MCF 10A (cell line): Measurements from ENCODE around the gene BCL2L11. TPM values are rescaled to one million over a fixed set of nuclear protein-coding genes. Genes with fewer than 3 reads are reported as not detected.

Source experiments
- BruUV-seq: library from RNA; stranded (reverse); fragments of 400-500 nt; replicated peaks from 2 replicates; lab custom pipeline; 2021; lab: Mats Ljungman, UMichigan
- CTCF ChIA-PET: fragments of 300-600 bp; sonication (Branson Sonifier 250); formaldehyde crosslinking; extraction: SDS; loops from one replicate; lab custom pipeline; 2021; ENCODE audit warnings: antibody characterized with exemption, inconsistent platforms; lab: Yijun Ruan, JAX
- POLR2A ChIA-PET: fragments of 300-600, 350-650 bp; sonication (Branson Sonifier 250); formaldehyde crosslinking; extraction: SDS; loops from one replicate; lab custom pipeline; 2020; ENCODE audit warnings: antibody characterized with exemption, inconsistent platforms; lab: Yijun Ruan, JAX
- DNase-seq: peaks from one replicate; pipeline ENCODE4 v3.0.0-alpha.2; 2018; ENCODE audit not compliant: unreplicated experiment
- H3K27ac Mint-ChIP-seq: one replicate; pipeline ENCODE4 v1.8.0; 2022; ENCODE audit warnings: mild to moderate bottlenecking, low read depth, mixed read lengths; ENCODE audit not compliant: unreplicated experiment
- H3K27me3 Mint-ChIP-seq: one replicate; pipeline ENCODE4 v1.8.0; 2022; ENCODE audit warnings: mixed read lengths; ENCODE audit not compliant: insufficient read depth, unreplicated experiment
- H3K36me3 Mint-ChIP-seq: one replicate; pipeline ENCODE4 v1.8.0; 2022; ENCODE audit warnings: mild to moderate bottlenecking, moderate library complexity, mixed read lengths; ENCODE audit not compliant: insufficient read depth, unreplicated experiment
- H3K4me1 Mint-ChIP-seq: one replicate; pipeline ENCODE4 v1.8.0; 2022; ENCODE audit warnings: mixed read lengths; ENCODE audit not compliant: insufficient read depth, unreplicated experiment
- H3K4me3 Mint-ChIP-seq: one replicate; pipeline ENCODE4 v1.8.0; 2022; ENCODE audit warnings: mild to moderate bottlenecking, moderate library complexity, mixed read lengths; ENCODE audit not compliant: unreplicated experiment
- H3K9me3 Mint-ChIP-seq: one replicate; pipeline ENCODE4 v1.8.0; 2022; ENCODE audit warnings: mixed read lengths; ENCODE audit not compliant: unreplicated experiment
- intact Hi-C: fragments of 100-400 bp; cut with micrococcal nuclease; formaldehyde crosslinking; loops from 2 replicates; pipeline ENCODE4 v1.14.1; 2022
- total RNA-seq: library from RNA; stranded (reverse); gene quantifications from 2 replicates; pipeline ENCODE4 v1.2.3, GENCODE V29; 2022
- TF ChIP-seq, protein P1 (sequence below): fragments of 200-600 bp; IDR thresholded peaks from one replicate; pipeline ENCODE4 v1.8.0; 2022; ENCODE audit warnings: antibody characterized with exemption, mild to moderate bottlenecking; ENCODE audit not compliant: unreplicated experiment

Gene BCL2L11
- total RNA-seq, 1 experiment from 2014 or later = 5.8 TPM

DNA sequence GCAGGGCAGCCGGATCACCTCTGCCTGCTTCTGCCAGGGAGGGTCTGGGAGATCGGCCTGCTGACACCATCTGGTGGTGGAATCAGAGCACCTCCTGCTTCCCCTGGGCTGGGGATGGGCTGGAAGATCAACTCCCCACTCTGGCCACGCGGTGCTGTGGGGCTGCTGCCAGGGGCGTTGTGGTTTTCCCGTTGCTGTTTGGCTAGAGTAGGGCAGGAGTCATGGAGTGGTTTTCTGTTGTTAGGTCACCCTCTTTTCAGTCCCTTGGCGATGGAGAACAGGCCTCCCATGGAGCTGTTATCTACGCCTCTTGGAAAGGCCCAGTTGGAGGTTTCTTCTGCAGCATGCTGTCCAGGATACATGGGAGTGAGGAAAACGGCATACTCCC, 15.2 kb downstream of the BCL2L11 start:
- Mint-ChIP-seq H3K4me1 (peaks cover 42% of the 10 kb centered on the region), H3K4me3 (no peak overlapping the region), H3K9me3 (no peaks in the 10 kb centered on the region), H3K27me3 (no peaks in the 10 kb centered on the region), H3K36me3 (peaks cover 52% of the 10 kb centered on the region), H3K27ac (no peak overlapping the region)
- POLR2A ChIA-PET = no interaction called here
- CTCF ChIA-PET = interaction anchor here (0.7 kb wide), 1 partner anchor 11 kb away, joined by 3 read pairs; no protein-coding TSS in a partner anchor
- TF ChIP-seq, protein P1, sequence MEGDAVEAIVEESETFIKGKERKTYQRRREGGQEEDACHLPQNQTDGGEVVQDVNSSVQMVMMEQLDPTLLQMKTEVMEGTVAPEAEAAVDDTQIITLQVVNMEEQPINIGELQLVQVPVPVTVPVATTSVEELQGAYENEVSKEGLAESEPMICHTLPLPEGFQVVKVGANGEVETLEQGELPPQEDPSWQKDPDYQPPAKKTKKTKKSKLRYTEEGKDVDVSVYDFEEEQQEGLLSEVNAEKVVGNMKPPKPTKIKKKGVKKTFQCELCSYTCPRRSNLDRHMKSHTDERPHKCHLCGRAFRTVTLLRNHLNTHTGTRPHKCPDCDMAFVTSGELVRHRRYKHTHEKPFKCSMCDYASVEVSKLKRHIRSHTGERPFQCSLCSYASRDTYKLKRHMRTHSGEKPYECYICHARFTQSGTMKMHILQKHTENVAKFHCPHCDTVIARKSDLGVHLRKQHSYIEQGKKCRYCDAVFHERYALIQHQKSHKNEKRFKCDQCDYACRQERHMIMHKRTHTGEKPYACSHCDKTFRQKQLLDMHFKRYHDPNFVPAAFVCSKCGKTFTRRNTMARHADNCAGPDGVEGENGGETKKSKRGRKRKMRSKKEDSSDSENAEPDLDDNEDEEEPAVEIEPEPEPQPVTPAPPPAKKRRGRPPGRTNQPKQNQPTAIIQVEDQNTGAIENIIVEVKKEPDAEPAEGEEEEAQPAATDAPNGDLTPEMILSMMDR = no peak
- intact Hi-C loops = no loop called here
- DNase-seq = no peak
- no TSS peak for BruUV-seq

- peaks cover 29% of the 10 kb centered on the region for H3K4me1 Mint-ChIP-seq
- ChIA-PET CTCF (no interaction called here), POLR2A (interaction anchor here (0.9 to 4.7 kb wide), 5 partner anchors 10 to 29 kb away, joined by 3 to 25 read pairs (median 6); partner anchors contain the start of gene BCL2L11)
- BruUV-seq = no TSS peak
- DNase-seq = no peak
- H3K27me3 Mint-ChIP-seq = no peaks in the 10 kb centered on the region
- H3K36me3 Mint-ChIP-seq = peaks cover 51% of the 10 kb centered on the region
- intact Hi-C loops = no loop called here
- H3K9me3 Mint-ChIP-seq = no peaks in the 10 kb centered on the region
- TF ChIP-seq, protein P1 = no peak
- no peak overlapping the region for H3K27ac Mint-ChIP-seq
- H3K4me3 Mint-ChIP-seq = no peak overlapping the region
These were observed 18.1 kb downstream of the BCL2L11 start for GRCh38 chr2:111138839-111139238.

DNA sequence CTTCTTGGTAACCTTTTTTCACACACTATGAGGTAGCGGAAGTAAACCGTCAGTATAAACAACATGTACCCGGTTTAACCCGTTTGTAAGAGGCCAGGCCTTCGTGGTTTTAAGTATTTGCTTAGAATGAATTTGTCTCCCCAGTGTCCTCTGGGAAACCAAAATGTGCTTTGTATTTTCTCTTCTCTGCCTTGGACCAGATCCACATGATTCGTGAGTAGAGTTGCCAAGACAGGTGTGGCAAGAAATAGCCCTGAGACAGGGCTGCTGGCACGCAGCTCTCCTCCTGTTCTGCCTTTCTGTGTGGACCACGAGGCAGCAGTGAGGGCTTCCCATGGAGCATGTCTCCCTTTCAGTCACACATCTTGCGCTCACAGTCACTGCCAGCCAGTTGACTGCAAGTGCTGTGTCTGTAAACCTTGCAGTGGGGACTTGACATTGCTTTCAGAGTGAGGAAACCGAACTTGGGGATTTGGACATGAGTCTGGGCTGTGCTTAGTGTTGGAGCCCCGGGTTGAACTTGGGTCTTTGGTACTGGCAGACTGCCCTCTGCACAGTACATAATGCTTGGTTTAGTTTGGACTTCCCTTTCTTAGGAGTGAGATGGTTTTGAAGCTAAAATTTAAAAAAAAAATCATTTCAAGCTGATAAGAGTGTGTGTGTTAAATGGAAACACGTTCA, 19.1 kb downstream of the BCL2L11 start:
- H3K36me3 Mint-ChIP-seq = peaks cover 59% of the 10 kb centered on the region
- H3K4me1 Mint-ChIP-seq = peaks cover 21% of the 10 kb centered on the region
- DNase-seq = peak; percentile 77
- no peak overlapping the region for H3K4me3 Mint-ChIP-seq
- ChIA-PET CTCF (interaction anchor here (0.6 to 1.3 kb wide), 4 partner anchors 14 to 99 kb away, joined by 3 to 4 read pairs (median 3); no protein-coding TSS in a partner anchor), POLR2A (interaction anchor here (0.7 to 4.7 kb wide), 9 partner anchors 9 to 43 kb away, joined by 3 to 25 read pairs (median 5); partner anchors contain the start of gene BCL2L11)
- TF ChIP-seq, protein P1 = no peak
- H3K27ac Mint-ChIP-seq = peak overlapping the region; percentile 42
- no TSS peak for BruUV-seq
- intact Hi-C loops = no loop called here
- no peaks in the 10 kb centered on the region for H3K27me3 Mint-ChIP-seq
- no peaks in the 10 kb centered on the region for H3K9me3 Mint-ChIP-seq

DNA sequence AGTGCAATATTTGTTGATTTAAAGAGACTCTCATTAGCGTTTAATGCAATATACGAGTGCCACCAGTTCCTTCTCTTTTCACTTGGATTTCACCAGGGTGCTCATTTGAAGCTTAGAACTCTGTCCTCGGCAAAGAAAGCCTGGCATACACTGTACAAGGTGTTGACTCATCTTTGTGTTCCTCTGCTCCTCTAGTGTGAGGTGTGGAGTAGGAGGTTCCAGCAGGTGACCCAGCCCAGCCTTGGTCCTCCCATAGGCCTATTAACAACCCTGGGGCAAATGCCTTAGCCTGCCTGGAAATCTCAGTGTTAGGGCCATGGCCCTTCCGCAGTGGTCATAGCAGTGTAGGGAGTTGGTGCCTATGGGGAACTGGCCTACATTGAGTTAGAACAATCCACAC, 20.1 kb downstream of the BCL2L11 start:
- H3K27ac Mint-ChIP-seq = no peak overlapping the region
- CTCF ChIA-PET = interaction anchor here (0.8 kb wide), 1 partner anchor 98 kb away, joined by 3 read pairs; no protein-coding TSS in a partner anchor
- intact Hi-C loops = no loop called here
- peak; percentile 58 for DNase-seq
- H3K9me3 Mint-ChIP-seq = no peaks in the 10 kb centered on the region
- H3K4me3 Mint-ChIP-seq = no peak overlapping the region
- H3K36me3 Mint-ChIP-seq = peaks cover 59% of the 10 kb centered on the region
- POLR2A ChIA-PET = interaction anchor here (0.7 to 4.7 kb wide), 5 partner anchors 7 to 20 kb away, joined by 3 to 25 read pairs (median 6); partner anchors contain the start of gene BCL2L11
- peaks cover 21% of the 10 kb centered on the region for H3K4me1 Mint-ChIP-seq
- no peaks in the 10 kb centered on the region for H3K27me3 Mint-ChIP-seq
- BruUV-seq = no TSS peak
- TF ChIP-seq, protein P1 = no peak
